GM12864 (cell line): ENCODE data around the gene EGFL8.

Source experiments
- DNase-seq: peaks from one replicate; pipeline ENCODE4 v3.0.0-alpha.2; 2011; ENCODE audit warnings: low read depth
- H3K4me3 ChIP-seq: 2 replicates; pipeline ENCODE4 v1.5.1; 2011; ENCODE audit warnings: mild to moderate bottlenecking, low read depth, low read length, control low read depth
- CTCF ChIP-seq: IDR thresholded peaks from 2 replicates; pipeline ENCODE4 v1.5.1; 2011; ENCODE audit warnings: low read depth, mild to moderate bottlenecking, moderate library complexity, low read length, control low read depth, inconsistent platforms; ENCODE audit errors: missing control alignments

Gene EGFL8

DNA sequence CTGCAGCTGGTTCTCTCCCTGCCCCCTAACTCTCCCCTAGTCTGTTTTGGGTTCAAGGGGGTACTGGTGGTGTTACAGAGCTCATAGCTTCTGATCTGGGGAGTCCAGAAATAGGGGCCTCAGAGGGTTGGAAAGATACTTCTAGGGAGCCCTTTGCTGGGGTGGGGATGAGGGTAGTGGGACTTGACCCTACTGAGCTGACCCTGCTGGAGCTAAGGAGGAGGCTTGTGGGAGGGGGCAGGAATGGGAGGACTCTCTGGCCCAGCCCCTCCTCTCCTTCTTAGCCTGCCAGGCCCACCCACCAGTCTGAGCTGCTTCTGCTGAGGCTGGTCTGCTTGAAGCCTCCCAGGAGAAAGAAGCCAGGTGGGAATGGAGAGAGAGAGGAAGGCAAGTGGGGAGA lies at the start of gene EGFL8:
Gene EGFL8, plus strand, starts transcription at position 301 of the 400 bp plus-strand sequence. CDS start 1,571 bp downstream, outside the sequence.
- no peak for TF ChIP-seq CTCF
- DNase-seq = no peak
- H3K4me3 ChIP-seq = no peak within 1 kb of the TSS

DNA sequence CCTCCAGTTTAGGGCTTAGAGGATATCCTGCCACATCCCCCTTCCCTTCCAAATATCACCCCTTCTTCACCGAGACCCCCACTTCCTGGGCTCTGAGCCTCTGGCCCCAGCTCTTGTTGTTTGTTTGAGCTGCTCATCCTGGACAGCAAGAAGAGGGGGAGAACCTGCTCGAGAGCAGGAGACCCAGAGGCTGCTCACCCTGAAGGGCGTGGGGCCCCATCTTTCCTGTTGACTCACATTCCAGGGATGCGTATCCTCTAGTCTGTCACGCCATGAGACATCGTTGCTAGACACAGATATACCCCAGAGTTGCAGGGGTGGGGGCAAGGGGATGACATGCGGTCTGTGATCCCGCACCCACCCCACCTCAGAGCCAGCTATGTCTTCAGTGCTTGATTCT lies 49.6 kb upstream of the EGFL8 start:
- no peak for DNase-seq

GRCh38 chr6:32115623-32116022 lies 48.8 kb upstream of the EGFL8 start:
- DNase-seq = no peak
- H3K4me3 ChIP-seq = no peak overlapping the region
- TF ChIP-seq CTCF = no peak

More for the DNA sequence above, 49.6 kb upstream of the EGFL8 start:
- TF ChIP-seq CTCF = no peak
- H3K4me3 ChIP-seq = no peak overlapping the region

GRCh38 chr6:32116674-32117073 lies 47.7 kb upstream of the EGFL8 start:
- no peak overlapping the region for H3K4me3 ChIP-seq
- DNase-seq = no peak
- peak; percentile 39 for TF ChIP-seq CTCF

DNA sequence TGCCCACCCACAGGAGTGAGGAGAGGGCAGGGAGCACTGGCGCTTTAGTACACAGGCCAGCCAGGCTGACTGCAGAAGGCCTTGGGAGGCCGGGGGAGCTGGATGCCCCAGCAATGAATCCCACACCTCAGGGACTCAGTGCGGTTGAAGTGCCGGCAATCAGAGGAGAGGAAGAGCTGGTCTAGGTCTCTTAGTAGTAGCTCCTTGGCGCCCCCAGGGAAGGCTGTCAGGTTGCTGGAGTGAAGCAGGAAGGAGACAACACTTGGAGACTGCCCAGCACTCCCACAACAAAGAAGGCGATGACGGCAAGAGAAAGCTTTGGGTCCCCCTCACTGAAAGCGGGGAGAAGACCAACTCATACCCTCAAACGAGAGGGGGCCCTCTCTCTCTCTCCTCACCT lies 46.9 kb upstream of the EGFL8 start:
- no peak overlapping the region for H3K4me3 ChIP-seq
- no peak for DNase-seq
- TF ChIP-seq CTCF = no peak

- no peak for DNase-seq
- H3K4me3 ChIP-seq = no peak overlapping the region
- peak; percentile 97 for TF ChIP-seq CTCF
Measured at GRCh38 chr6:32118782-32119628, 45.4 kb upstream of the EGFL8 start.

DNA sequence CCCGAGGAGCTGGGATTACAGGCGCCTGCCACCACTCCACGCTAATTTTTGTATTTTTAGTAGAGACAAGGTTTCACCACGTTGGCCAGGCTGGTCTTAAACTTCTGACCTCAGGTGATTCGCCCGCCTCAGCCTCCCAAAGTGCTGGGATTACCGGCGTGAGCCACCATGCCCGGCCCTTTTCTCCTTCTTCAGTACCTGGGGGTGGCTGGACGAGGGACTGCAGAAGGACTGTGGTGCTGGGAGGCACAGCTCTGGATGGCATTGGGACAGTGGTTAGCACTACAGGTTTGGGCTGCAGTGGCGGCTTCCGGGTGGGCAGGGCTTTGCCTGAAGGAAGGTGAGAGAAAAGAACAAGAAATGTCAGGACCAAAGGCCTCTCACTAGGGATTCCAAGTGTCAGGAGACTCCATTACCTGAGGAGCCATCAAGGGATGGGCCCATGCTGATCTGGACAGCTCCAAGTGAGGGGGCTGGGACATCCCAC lies 43.8 kb upstream of the EGFL8 start:
- no peak overlapping the region for H3K4me3 ChIP-seq
- no peak for DNase-seq
- no peak for TF ChIP-seq CTCF
